ENCODE results near the gene SEZ6L2. TPM values are rescaled to one million over a fixed set of nuclear protein-coding genes. Genes with fewer than 3 reads are reported as not detected.
A peak's percentile ranks its signal among the peaks of the same experiment; 100 is the strongest.
"Not testable (repeated sequence)": the region's sequence is repeated elsewhere in the genome, so short reads cannot be mapped to it uniquely, and the experiment has no call there.

Gene SEZ6L2
- total RNA-seq: 1.2 TPM
- long read RNA-seq, partial matches to known transcripts: 2 of 2 reads
- long read RNA-seq, other reads (novel, unspliced or antisense): 0 of 2 reads

GRCh38 chr16:29899516-29900101, at the start of gene SEZ6L2:
Gene SEZ6L2, minus strand, starts transcription at chr16:29899550. Its CDS starts 531 bp downstream, at chr16:29899019.
- intact Hi-C loops (cut with DNase I): loop anchor here (10.0 kb wide), 1 partner anchor 65 kb away; no protein-coding TSS in a partner anchor
- peak; percentile 88 for DNase-seq (ENCODE audit: low spot score)

GRCh38 chr16:29947897-29948296, 48.5 kb upstream of the SEZ6L2 start:
- DNase-seq (ENCODE audit: low spot score): no peak
- intact Hi-C loops (cut with DNase I): no loop called here

DNA sequence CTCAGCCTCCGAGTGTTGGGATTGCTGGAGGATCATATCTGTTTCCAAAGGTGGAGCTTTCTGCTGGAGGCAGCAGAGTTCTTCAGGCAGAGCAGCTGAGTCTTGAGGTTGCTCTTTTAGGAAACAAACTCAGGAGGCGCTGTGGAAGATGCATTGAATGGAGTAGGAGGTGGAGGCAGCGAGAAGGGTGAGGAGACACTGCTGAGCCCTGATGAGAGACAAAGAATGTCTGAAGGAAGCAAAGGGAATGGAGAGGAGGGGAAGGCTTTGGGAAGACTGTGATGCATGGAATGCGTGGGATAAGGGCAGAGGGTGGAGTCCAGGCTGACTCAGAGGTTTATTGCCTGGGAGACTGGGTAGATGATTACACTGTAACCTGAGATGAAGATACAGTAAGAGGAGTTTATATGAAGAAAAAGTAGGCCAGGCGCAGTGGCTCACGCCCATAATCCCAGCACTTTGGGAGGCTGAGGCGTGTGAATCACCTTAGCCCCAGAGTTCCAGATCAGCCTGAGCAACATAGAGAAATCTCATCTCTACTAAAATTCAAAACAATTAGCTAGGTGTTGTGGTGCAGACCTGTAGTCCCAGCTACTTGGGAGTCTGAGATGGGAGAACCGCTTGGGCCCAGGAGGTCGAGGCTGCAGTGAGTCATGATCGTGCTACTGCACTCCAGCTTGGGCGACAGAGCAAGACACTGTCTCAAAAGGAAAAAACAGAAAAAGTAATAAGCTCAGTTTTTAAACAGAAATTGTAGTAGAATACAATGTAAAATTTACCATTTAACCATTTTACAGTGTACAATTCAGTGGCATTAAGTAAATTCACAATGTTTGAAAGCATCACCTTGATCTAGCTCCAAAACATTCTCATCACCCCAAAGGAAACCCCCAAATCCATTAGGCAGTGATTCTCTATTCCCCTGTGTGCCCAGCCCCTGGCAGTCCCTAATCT, 44.8 kb upstream of the SEZ6L2 start:
- intact Hi-C loops (cut with DNase I): no loop called here
- DNase-seq (ENCODE audit: low spot score): no peak

- intact Hi-C loops (cut with DNase I): no loop called here
- DNase-seq (ENCODE audit: low spot score): no peak
Observed at GRCh38 chr16:29940656-29941055, 41.3 kb upstream of the SEZ6L2 start.

GRCh38 chr16:29931750-29932149, 32.4 kb upstream of the SEZ6L2 start:
- intact Hi-C loops (cut with DNase I); DNase-seq (ENCODE audit: low spot score): not testable (repeated sequence)

DNA sequence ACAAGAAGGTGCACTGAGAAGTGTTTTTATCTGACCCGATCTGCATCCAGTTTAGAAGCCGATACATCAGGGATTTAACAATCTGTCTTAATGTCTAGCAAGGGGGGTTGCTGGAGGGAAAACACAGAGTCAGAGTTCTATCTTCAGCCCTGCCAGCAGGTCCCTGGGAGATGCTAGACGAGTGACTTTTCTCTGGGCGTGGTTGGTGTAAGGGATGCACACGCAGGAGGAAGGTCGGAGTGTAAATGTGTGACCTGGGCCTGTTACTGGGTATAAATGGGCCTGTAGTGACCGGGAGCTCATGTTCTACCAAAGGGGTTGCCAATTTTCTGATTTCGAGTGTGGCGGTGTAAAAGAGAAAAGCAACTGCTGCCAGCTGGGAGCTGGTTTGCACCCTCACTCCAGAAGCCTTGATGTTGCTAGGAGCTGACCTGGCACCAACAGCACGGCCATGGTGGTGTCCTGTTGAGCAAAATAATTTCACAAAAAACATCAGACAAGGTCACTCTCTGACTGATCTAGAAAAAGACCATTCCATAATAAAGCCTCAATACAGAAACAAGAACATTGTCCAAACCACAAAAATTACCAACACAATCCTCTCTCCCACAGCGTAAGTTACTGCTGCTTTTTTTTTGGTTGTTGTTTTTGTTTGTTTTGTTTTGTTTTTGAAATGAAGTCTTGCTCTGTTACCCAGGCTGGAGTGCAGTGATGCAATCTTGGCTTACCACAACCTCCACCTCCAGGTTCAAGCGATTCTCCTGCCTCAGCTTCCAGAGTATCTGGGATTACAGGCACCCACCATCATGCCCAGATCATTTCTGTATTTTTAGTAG, 27.9 kb upstream of the SEZ6L2 start:
- DNase-seq (ENCODE audit: low spot score): no peak
- intact Hi-C loops (cut with DNase I): loop anchor here (5.0 kb wide), 1 partner anchor 70 kb away; the partner anchor contains the start of genes HIRIP3 and INO80E

- intact Hi-C loops (cut with DNase I): loop anchor here (5.0 kb wide), 1 partner anchor 71 kb away; the partner anchor contains the start of genes HIRIP3 and INO80E
- DNase-seq (ENCODE audit: low spot score): no peak
Observed at GRCh38 chr16:29926711-29927052, 27.3 kb upstream of the SEZ6L2 start.

DNA sequence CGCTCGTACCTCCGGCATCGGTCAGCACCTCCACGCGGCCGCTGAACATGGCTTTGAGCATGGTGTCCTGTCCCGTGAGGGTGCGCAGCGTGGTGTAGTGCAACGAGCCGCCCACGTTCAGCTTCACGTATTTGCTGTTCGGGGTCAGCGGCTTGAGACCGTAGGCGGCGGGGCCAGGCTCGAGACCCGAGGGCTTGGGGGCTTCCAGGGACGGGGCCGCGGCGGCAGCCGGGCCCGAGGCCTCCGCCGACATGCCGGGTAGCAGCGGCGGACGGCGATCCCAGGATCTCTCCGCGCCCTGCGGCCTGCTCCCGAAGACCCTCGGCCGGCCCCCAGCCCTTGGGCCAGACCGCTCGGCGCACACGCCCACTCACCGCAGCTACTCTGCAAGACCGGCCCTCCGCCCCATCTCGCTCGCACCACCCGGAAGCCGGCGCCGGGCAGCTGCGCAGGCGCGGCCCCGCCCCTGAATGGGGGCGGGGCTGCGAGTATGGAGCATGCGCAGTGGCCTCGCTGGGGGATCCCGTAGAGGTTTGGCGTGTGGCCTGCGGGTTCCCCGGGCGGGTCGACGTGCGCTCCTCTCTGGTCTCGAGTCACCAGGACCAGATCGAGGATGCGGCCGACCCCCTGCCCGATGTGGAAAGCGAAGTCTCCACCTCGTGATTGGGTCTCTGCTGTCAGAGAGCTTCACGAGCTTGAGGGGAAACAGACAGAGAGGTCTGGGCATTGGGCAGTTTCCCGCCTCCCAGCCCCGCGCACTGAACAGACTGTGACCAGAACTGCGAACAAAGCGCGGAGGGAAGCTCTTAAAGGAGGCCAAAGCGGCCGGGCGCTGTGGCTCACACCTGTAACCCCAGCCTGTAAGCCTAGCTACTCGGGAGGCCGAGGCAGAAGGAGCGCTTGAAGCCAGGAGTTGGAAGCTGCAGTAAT, 26.7 kb upstream of the SEZ6L2 start, which contains the start of gene KCTD13:
Gene KCTD13 (minus strand): TSS at position 446 of the 930 bp plus-strand sequence. CDS start 193 bp downstream, at position 253.
- DNase-seq (ENCODE audit: low spot score): peak; percentile 95
- intact Hi-C loops (cut with DNase I): loop anchor here (5.0 kb wide), 1 partner anchor 71 kb away; the partner anchor contains the start of genes HIRIP3 and INO80E

DNA sequence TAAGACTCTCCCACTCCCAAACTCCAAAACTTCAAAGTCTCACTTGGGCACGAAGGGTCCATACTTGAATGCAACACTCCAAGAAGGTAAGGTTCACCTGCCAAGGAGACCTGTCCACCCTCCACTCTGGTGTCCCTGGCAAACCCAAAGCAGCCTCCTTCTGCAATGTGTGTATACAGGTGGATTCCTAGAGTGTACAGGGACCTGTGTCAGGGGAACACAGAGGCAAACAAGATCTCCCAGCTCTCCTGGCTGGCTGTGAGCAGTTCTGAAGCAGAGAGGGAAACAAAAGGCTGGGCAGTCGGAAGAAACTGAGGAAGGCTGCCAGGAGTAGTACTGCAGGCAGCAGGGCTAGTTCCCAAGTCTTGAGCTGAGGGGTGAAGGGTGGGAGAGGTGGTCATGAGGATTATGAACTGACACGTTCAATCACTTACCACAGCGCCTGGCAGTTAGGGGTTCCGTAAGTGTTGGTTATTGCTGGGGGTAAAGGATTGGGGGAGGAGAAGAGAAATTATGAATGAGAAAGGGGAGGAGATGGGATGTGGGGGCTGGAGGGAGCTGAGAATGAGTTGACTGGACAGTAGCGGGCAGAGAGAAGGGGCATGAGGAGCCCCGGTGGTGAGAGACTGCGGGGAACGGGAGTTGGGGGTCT, 25.9 kb upstream of the SEZ6L2 start:
- intact Hi-C loops (cut with DNase I): loop anchor here (5.0 kb wide), 1 partner anchor 72 kb away; the partner anchor contains the start of genes HIRIP3 and INO80E
- DNase-seq (ENCODE audit: low spot score): no peak

DNA sequence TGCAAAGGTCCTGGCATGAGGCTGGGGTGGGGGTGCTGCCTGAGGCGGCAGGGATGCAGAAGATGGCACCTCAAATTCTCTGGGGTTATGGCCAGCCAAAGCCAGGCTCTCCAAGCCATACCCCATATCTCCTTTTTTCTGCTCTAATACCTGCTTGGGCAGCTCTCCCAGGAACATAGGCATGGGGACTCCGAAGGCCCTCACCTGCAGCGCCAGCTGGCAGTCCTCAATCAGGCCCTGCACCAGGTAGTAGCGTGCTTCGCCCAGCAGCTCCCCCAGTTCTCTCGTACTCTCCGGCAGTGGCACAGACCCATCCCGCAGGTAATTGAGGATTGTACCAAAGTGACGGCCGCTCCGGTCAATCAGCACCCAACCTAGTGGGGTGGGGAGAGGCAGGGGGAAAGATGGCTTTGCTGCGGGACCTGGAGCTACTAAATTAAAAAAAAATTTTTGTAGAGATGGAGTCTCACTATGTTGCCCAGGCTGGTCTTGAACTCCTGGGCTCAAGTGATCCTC, 23.7 kb upstream of the SEZ6L2 start:
- intact Hi-C loops (cut with DNase I): no loop called here

DNA sequence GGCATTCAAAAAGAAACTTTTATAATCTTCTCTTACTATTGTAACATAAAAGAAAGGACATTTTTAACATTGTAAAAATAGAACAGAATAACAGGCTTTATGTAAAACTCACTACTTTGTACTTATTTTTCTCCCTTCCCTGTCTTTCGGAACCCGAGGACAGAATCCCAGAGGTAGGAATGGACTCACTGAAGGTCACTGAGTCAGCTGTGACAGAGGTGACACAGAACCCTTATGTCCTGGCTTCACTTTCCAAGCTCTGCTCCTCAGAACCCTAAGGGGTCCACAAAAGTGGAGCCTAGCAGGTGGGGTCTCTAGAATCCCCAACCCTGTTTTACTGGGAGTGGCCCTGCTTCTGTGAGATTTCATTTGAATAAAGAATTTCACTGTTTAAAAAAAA, 23.0 kb upstream of the SEZ6L2 start:
- intact Hi-C loops (cut with DNase I): no loop called here
- no peak for DNase-seq (ENCODE audit: low spot score)

More for the DNA sequence above, 23.7 kb upstream of the SEZ6L2 start:
- no peak for DNase-seq (ENCODE audit: low spot score)

DNA sequence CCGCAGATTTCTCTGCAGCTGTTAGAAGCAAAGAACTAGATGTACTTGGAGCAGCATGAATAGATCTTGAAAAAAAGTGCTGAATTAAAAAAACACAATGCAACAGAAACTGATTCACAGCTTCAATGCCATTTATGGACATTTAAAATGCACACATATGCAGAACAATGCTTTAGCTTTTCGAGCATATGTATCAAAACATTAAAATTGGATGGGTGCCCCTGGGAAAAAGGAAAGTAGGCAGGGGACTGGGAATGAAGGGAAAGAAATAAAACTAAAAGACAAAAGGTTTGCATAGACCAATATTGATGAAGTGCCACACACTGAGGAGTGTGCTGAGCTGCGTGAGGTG, 21.7 kb upstream of the SEZ6L2 start:
- intact Hi-C loops (cut with DNase I): no loop called here
- DNase-seq (ENCODE audit: low spot score): no peak

GRCh38 chr16:29920288-29921033, 21.1 kb upstream of the SEZ6L2 start:
- intact Hi-C loops (cut with DNase I): no loop called here
- DNase-seq (ENCODE audit: low spot score): no peak

DNA sequence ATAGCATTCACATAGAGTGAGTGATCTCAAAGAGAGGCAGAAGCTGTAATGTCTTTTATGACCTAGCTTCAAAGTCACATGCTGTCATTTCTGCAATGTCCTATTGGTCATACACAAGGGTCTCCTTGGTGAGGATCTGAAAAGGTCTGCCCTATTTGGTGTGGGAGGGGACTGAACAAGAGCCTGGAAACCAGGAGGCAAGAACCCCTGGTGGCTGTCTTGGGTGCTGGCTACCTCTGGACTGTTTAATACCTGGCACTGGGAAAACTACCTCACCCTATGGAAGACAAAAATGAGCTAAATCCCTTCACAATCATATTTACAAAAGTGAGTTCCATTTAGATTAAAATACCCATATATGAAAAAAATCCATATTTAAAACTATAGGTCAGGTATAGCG, 17.6 kb upstream of the SEZ6L2 start:
- intact Hi-C loops (cut with DNase I): no loop called here
- no peak for DNase-seq (ENCODE audit: low spot score)

DNA sequence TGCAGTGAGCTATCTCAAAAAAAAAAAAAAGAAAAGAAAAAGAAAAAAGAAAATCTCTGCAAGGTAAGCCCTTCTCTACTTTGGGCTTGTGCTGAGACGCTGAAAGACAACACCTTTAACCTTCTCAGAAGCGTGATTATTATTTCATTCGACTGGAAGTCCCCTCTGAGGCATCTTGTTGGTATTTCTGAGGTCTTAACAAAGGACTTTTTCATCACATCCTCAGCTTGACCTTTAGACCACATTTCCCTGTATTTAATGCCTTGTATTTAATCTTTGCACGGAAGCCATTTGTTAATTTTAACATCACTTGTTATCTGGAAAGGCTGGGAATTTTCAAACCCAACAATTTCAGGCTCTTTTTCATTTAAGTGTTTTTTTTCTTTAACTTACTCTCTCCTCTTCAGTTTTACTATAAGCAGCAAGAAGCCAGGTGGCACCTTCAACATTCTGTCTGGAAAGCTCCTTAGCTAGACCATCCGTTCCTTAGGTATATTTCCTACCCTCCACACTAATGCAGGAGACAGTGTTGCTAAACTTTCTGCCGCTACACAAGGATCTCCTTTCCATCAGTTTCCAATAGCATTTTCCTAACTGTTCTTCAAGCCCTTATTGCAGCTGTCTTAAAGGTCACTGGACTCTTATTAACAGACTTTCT, 16.4 kb upstream of the SEZ6L2 start:
- intact Hi-C loops (cut with DNase I): no loop called here
- DNase-seq (ENCODE audit: low spot score): no peak

- no peak for DNase-seq (ENCODE audit: low spot score)
- intact Hi-C loops (cut with DNase I): no loop called here
Observed at GRCh38 chr16:29913514-29913913, 14.2 kb upstream of the SEZ6L2 start.

- intact Hi-C loops (cut with DNase I): no loop called here
- no peak for DNase-seq (ENCODE audit: low spot score)
Observed at GRCh38 chr16:29912087-29912486, 12.7 kb upstream of the SEZ6L2 start.

All from cardiac septum (tissue), 1 donor.